Activated naive CD4-positive, alpha-beta T cell treated with anti-CD3 and anti-CD28 coated beads, Interleukin-2, amount 10 ng/mL, durations not matched to agents 7 days and 5 days (primary cell): Measurements from ENCODE around the gene FGG.

Experiments
- CTCF ChIA-PET: fragments of 350-600 bp; sonication (Branson Sonifier 250); formaldehyde crosslinking; loops from one replicate; lab custom pipeline; 2021; ENCODE audit warnings: antibody characterized with exemption; lab: Charles Lee
- DNase-seq: peaks from one replicate; pipeline ENCODE4 v3.0.0-alpha.2; 2020
- H3K27ac Mint-ChIP-seq: one replicate; pipeline ENCODE4 v1.8.0; 2021; ENCODE audit warnings: mild to moderate bottlenecking, moderate library complexity, mixed read lengths
- H3K27me3 Mint-ChIP-seq: one replicate; pipeline ENCODE4 v1.8.0; 2021; ENCODE audit warnings: mild to moderate bottlenecking, mixed read lengths
- H3K36me3 Mint-ChIP-seq: one replicate; pipeline ENCODE4 v1.8.0; 2021; ENCODE audit warnings: mixed read lengths
- H3K4me1 Mint-ChIP-seq: one replicate; pipeline ENCODE4 v1.8.0; 2021; ENCODE audit warnings: mixed read lengths
- H3K4me3 Mint-ChIP-seq: one replicate; pipeline ENCODE4 v1.8.0; 2021; ENCODE audit warnings: mild to moderate bottlenecking, moderate library complexity, mixed read lengths
- H3K9me3 Mint-ChIP-seq: one replicate; pipeline ENCODE4 v1.8.0; 2021; ENCODE audit warnings: mixed read lengths

FGG gene

GRCh38 chr4:154622598-154622997, 10.1 kb upstream of the FGG start:
- CTCF ChIA-PET: interaction anchor here (1.1 to 9.3 kb wide), 4 partner anchors 13 to 71 kb away, joined by 3 to 95 read pairs (median 48); partner anchors contain the start of gene PLRG1
- peak; percentile 39 for DNase-seq
- no peaks in the 10 kb centered on the region for H3K9me3 Mint-ChIP-seq

DNA sequence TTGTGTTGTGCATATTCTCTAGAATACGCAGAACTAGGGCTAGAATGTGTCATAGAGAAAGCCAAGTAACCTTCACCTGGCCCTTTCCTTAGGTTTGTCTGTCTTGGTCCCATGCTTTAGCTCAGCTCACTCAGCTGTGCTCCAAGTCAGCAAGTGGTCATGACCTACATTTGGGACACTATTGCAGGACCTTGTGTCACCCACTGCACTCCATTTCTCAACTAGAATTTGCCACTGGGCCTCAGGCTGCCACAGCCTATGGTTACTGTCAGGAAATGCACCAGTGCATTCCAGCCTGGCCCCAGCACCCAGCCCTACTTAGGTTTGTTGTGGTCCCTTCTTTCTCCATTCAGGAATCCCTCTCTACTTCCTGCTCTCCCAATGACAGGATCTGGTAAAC, 7.7 kb upstream of the FGG start:
- no peak overlapping the region for H3K4me3 Mint-ChIP-seq
- peaks cover 4% of the 10 kb centered on the region for H3K36me3 Mint-ChIP-seq
- H3K27ac Mint-ChIP-seq: no peak overlapping the region
- peaks cover 14% of the 10 kb centered on the region for H3K4me1 Mint-ChIP-seq
- no peaks in the 10 kb centered on the region for H3K9me3 Mint-ChIP-seq
- CTCF ChIA-PET: interaction anchor here (0.6 to 9.3 kb wide), 4 partner anchors 61 to 352 kb away, joined by 3 to 90 read pairs (median 18); partner anchors contain the start of gene PLRG1
- peaks cover 16% of the 10 kb centered on the region for H3K27me3 Mint-ChIP-seq
- no peak for DNase-seq

More at GRCh38 chr4:154622598-154622997, 10.1 kb upstream of the FGG start:
- peaks cover 2% of the 10 kb centered on the region for H3K4me1 Mint-ChIP-seq
- no peak overlapping the region for H3K27ac Mint-ChIP-seq
- no peaks in the 10 kb centered on the region for H3K36me3 Mint-ChIP-seq
- H3K27me3 Mint-ChIP-seq: peaks cover 16% of the 10 kb centered on the region
- H3K4me3 Mint-ChIP-seq: no peak overlapping the region

DNA sequence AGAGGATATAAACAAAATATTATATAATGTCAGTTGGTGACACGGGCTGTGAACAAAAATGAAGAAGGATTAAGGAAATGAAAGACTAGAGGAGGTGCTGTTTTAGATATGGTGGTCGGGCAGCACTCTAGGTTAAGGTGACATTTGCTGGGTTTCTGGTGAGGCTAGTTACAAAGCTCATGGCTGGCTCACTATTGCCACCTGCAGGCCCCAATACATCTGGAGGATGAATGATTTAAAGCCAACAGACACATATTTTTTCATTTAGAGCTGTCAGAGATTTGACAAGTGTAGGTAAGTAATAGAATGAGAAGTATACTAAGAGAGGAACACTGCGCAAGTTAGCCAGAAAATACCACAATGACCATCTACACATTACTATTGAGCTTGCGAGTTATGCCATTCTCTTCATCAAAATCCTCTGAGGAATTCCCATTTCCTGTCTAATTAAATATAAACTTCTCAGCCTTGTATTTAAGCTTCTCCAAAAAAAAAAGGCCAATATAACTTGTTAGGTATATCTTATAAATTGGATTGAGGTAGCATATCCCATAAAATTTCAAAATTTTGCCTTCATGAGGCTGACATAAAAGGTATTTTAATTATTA, 6.4 kb upstream of the FGG start:
- CTCF ChIA-PET: interaction anchor here (0.7 to 9.3 kb wide), 18 partner anchors 10 to 833 kb away, joined by 3 to 90 read pairs (median 4); partner anchors contain the start of genes FGB and PLRG1
- DNase-seq: peak; percentile 81
- H3K27me3 Mint-ChIP-seq: peaks cover 8% of the 10 kb centered on the region

GRCh38 chr4:154617820-154618317, 5.4 kb upstream of the FGG start:
- peaks cover 4% of the 10 kb centered on the region for H3K36me3 Mint-ChIP-seq
- H3K9me3 Mint-ChIP-seq: no peaks in the 10 kb centered on the region
- CTCF ChIA-PET: interaction anchor here (0.7 to 9.3 kb wide), 7 partner anchors 9 to 832 kb away, joined by 3 to 90 read pairs (median 4); partner anchors contain the start of gene PLRG1
- H3K4me1 Mint-ChIP-seq: peaks cover 14% of the 10 kb centered on the region
- peaks cover 13% of the 10 kb centered on the region for H3K27me3 Mint-ChIP-seq
- no peak overlapping the region for H3K27ac Mint-ChIP-seq
- H3K4me3 Mint-ChIP-seq: no peak overlapping the region
- no peak for DNase-seq

More for the DNA sequence above, 6.4 kb upstream of the FGG start:
- H3K4me1 Mint-ChIP-seq: peaks cover 14% of the 10 kb centered on the region
- H3K27ac Mint-ChIP-seq: no peak overlapping the region
- H3K36me3 Mint-ChIP-seq: peaks cover 4% of the 10 kb centered on the region
- no peaks in the 10 kb centered on the region for H3K9me3 Mint-ChIP-seq
- no peak overlapping the region for H3K4me3 Mint-ChIP-seq

DNA sequence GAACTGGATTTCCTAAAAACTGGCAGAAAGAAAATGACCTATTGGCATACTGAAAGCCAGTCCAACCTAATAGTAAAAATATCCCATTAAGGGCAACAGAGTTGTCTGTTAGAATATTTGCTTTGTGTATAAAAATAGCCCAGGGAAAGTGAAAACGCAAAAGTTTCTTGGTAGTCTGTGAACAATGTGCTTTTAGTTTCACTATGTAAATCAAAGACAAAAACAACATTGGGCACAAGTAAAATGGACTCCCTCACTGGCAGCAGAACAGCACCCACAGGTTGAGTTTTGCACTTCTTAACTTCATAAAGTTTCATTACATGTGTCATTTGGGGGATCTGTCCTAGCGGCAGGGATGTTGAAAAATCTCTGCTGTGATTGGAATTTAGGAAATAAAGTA, 4.3 kb upstream of the FGG start:
- peak overlapping the region; percentile 14 for H3K4me3 Mint-ChIP-seq
- H3K27ac Mint-ChIP-seq: peak overlapping the region; percentile 79
- peak; percentile 38 for DNase-seq
- no peaks in the 10 kb centered on the region for H3K9me3 Mint-ChIP-seq
- H3K36me3 Mint-ChIP-seq: peaks cover 4% of the 10 kb centered on the region
- CTCF ChIA-PET: interaction anchor here (1.0 to 2.5 kb wide), 3 partner anchors 58 to 66 kb away, joined by 3 to 14 read pairs (median 5); partner anchors contain the start of gene PLRG1
- H3K27me3 Mint-ChIP-seq: peaks cover 22% of the 10 kb centered on the region
- H3K4me1 Mint-ChIP-seq: peaks cover 14% of the 10 kb centered on the region

GRCh38 chr4:154616287-154616686, 3.8 kb upstream of the FGG start:
- Mint-ChIP-seq H3K9me3 (no peaks in the 10 kb centered on the region), H3K27ac (peak overlapping the region; percentile 79), H3K36me3 (peaks cover 4% of the 10 kb centered on the region), H3K4me3 (no peak overlapping the region), H3K27me3 (peaks cover 19% of the 10 kb centered on the region), H3K4me1 (peaks cover 14% of the 10 kb centered on the region)
- CTCF ChIA-PET: interaction anchor here (1.0 to 2.5 kb wide), 3 partner anchors 57 to 66 kb away, joined by 3 to 14 read pairs (median 5); partner anchors contain the start of gene PLRG1
- DNase-seq: no peak

- H3K4me1 Mint-ChIP-seq: peaks cover 14% of the 10 kb centered on the region
- no peak overlapping the region for H3K27ac Mint-ChIP-seq
- H3K9me3 Mint-ChIP-seq: no peaks in the 10 kb centered on the region
- H3K4me3 Mint-ChIP-seq: no peak overlapping the region
- H3K36me3 Mint-ChIP-seq: peaks cover 4% of the 10 kb centered on the region
- CTCF ChIA-PET: interaction anchor here (2.5 kb wide), 1 partner anchor 56 kb away, joined by 14 read pairs; no protein-coding TSS in a partner anchor
- peaks cover 17% of the 10 kb centered on the region for H3K27me3 Mint-ChIP-seq
- DNase-seq: no peak
Measured at GRCh38 chr4:154615211-154615610, 2.8 kb upstream of the FGG start.

DNA sequence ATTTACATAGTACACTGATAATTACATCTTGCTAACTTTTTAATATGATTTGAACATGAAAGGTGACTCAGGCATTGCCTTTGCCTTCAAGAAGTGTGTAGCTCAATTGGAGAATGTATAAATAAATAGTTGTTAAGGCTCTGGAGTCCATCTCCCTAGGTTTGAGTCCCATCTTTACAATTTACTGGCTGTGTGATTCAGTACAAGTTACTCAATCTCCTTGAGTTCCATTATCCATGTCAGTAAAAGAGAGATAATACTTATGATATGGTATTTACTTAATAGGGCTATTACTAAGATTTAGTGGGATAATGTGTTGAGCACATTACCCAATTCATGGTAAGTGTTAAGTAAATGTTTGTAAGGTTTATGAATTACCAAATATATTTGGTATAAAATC, 1.9 kb upstream of the FGG start:
- Mint-ChIP-seq H3K4me1 (peaks cover 14% of the 10 kb centered on the region), H3K27me3 (peaks cover 19% of the 10 kb centered on the region), H3K36me3 (peaks cover 4% of the 10 kb centered on the region), H3K27ac (no peak overlapping the region), H3K9me3 (no peaks in the 10 kb centered on the region), H3K4me3 (no peak overlapping the region)
- DNase-seq: no peak
- CTCF ChIA-PET: interaction anchor here (1.8 to 2.5 kb wide), 4 partner anchors 53 to 62 kb away, joined by 4 to 14 read pairs (median 6); no protein-coding TSS in a partner anchor

DNA sequence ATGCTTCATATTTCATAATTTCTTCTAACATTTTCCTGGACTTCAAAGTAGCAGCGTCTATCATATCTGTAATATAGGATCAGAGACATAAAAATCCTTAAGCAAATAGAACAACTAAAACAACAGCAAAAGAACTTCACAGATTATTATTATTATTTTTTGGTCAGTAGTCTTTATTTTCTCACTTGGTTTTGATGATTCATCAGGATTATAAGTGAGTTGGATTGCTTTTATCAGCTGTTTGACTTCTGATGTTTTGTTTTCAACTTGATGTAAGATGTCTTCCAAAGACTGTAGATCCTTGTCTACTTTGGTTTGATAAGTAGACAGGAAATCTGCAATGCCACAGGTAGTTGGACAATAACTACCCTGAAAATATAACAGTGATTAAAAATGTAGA, 623 bp downstream of the FGG start:
- Mint-ChIP-seq H3K36me3 (peaks cover 2% of the 10 kb centered on the region), H3K9me3 (no peaks in the 10 kb centered on the region), H3K27me3 (peaks cover 30% of the 10 kb centered on the region), H3K4me1 (peaks cover 8% of the 10 kb centered on the region), H3K4me3 (no peak overlapping the region), H3K27ac (no peak overlapping the region)
- DNase-seq: no peak
- CTCF ChIA-PET: no interaction called here

GRCh38 chr4:154610582-154610981, 1.9 kb downstream of the FGG start:
- DNase-seq: no peak
- Mint-ChIP-seq H3K9me3 (no peaks in the 10 kb centered on the region), H3K27me3 (peaks cover 32% of the 10 kb centered on the region), H3K27ac (no peak overlapping the region), H3K4me3 (no peak overlapping the region), H3K36me3 (no peaks in the 10 kb centered on the region), H3K4me1 (no peaks in the 10 kb centered on the region)
- CTCF ChIA-PET: no interaction called here

- H3K36me3 Mint-ChIP-seq: no peaks in the 10 kb centered on the region
- no peak for DNase-seq
- no peak overlapping the region for H3K4me3 Mint-ChIP-seq
- no peaks in the 10 kb centered on the region for H3K9me3 Mint-ChIP-seq
- no peaks in the 10 kb centered on the region for H3K4me1 Mint-ChIP-seq
- H3K27me3 Mint-ChIP-seq: peaks cover 32% of the 10 kb centered on the region
- no peak overlapping the region for H3K27ac Mint-ChIP-seq
- CTCF ChIA-PET: interaction anchor here (0.7 to 1.2 kb wide), 2 partner anchors 9 kb away, joined by 3 to 5 read pairs; no protein-coding TSS in a partner anchor
Measured at GRCh38 chr4:154609532-154609931, 2.9 kb downstream of the FGG start.

DNA sequence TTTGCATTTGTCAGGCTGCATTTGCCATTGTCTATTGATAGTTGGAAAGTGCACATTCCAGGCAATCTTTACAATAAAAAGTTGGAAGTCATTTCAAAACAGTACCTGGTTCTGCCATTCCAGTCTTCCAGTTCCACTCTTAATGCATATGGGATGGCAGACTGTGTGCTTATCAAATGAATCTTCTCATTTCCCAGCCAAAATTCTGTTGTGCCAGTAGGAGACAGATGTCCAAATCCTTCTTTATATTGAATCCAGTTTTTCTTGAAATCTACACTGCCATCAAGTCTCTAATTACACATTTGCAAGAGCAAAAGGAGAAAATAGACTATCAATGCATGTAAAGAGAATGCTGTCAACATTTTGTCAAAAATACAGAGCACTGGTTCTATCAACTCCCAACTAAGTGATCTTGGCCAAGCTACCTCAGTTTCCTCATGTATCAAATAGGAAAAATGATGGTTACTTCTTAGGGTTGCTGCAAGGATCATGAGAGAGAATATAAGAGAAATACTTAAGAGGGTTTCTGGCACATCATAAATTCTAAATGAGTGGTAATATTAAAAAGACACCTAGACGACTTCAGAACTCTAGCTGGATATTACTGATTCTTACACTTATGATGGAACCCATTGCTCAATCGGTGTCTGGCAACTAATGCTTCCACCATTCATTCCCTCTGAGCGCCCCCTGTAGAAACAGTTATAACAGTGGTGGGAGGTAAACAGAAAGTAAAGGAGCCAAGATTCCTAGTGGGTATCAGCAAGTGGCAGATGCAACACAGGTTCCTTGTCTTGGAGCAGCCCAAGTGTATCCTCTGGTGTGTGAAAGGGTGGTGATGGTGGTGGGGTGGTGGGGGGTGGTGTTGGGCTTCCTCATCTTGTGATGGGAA, 3.8 kb downstream of the FGG start:
- Mint-ChIP-seq H3K36me3 (no peaks in the 10 kb centered on the region), H3K4me1 (no peaks in the 10 kb centered on the region), H3K27ac (no peak overlapping the region), H3K9me3 (no peaks in the 10 kb centered on the region), H3K27me3 (peaks cover 32% of the 10 kb centered on the region), H3K4me3 (no peak overlapping the region)
- CTCF ChIA-PET: interaction anchor here (1.2 kb wide), 1 partner anchor 10 kb away, joined by 5 read pairs; no protein-coding TSS in a partner anchor
- no peak for DNase-seq

DNA sequence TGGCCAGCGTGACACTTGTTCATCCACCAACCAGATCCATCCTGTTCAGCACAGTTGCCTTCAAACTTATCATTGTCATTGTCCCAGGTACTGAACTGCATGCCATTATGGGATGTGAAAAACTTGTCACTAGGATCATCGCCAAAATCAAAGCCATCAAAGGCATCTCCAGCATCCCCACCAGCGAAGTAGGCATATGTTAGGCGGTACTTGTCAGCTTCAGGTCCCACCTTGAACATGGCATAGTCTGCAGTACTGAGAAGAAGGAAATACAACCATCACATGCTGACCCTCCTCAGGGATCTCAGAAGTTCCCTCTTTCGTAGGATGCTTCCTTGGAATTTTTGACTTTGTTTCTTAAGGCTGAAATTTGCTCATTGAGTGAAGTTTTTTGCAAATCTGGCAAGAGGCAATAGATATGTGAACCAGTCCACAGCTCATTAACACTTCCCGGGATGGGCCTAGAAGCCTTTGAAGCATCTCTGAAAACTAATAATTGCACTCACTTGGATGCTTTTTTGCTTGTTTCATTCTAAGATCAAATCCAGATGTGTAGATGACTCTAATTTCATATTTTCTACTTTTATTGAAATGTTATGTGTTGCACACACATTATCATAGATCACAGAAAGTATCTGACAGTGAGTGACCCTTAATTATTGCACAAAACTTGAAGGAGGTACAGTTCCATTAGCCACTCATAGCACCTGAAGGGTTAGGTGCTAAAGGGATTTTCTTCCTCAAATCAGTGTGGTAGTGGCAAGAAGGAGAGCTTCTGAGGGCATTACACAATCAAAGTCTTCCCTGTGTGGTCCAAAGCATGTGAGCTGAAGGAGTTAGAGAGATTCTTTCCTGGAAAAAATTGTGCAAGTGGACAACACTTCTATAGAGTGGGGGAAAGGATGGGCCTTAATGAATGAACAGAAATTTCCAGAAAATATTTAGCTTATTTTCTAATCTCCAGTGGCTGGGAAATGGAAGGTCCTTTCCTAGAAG, 5.4 kb downstream of the FGG start:
- Mint-ChIP-seq H3K36me3 (no peaks in the 10 kb centered on the region), H3K4me1 (no peaks in the 10 kb centered on the region), H3K4me3 (no peak overlapping the region), H3K27ac (no peak overlapping the region), H3K9me3 (no peaks in the 10 kb centered on the region), H3K27me3 (peaks cover 24% of the 10 kb centered on the region)
- CTCF ChIA-PET: no interaction called here
- no peak for DNase-seq
